NCI-H2171 treated with DMSO at 0.1 percent for 48 hours (cell line): ENCODE measurements around the gene DCAF17.
"Not testable (repeated sequence)": the region's sequence is repeated elsewhere in the genome, so short reads cannot be mapped to it uniquely, and the experiment has no call there.

Experiments used
- DNase-seq: peaks from one replicate; lab custom pipeline; 2025; lab: John Stamatoyannopoulos, UW

DCAF17 gene

DNA sequence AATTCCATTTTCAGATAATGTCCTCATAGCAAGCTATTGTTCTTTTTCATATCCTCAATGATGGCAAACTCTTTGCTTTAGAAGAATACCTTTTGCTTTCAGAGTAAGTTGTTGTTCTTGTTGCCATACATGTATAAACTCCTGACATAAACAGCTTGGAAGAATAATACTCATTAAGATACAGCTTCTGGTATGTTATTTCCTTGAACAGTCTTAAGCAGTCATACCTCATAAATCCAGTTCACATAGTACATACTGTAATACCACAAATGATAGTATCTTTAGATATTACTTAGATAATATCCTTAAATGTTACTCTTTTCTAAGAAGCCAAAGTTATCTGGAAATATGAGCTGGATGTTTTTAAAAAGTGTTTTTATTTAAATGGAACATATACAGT is 23.4 kb upstream of the DCAF17 start:
- DNase-seq, result no peak

DNA sequence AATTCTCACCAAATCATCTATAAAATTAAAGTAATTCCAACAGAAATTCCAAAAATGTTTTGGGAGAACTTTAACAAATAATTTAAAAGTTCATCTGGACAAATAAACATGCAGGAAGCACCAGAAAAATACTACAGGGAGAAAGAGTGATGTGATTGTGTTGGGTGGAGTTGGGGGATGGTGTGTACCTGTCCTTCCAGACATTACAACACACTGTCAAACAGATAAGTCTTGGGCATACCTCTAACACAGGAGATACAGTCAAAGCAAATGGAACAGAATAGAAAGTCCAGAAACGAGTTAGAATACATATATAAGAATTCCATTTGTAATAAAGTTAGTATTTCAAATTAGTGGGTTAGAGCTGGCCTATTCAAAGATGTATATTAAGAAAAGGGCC is 22.8 kb upstream of the DCAF17 start:
- no peak for DNase-seq

DNA sequence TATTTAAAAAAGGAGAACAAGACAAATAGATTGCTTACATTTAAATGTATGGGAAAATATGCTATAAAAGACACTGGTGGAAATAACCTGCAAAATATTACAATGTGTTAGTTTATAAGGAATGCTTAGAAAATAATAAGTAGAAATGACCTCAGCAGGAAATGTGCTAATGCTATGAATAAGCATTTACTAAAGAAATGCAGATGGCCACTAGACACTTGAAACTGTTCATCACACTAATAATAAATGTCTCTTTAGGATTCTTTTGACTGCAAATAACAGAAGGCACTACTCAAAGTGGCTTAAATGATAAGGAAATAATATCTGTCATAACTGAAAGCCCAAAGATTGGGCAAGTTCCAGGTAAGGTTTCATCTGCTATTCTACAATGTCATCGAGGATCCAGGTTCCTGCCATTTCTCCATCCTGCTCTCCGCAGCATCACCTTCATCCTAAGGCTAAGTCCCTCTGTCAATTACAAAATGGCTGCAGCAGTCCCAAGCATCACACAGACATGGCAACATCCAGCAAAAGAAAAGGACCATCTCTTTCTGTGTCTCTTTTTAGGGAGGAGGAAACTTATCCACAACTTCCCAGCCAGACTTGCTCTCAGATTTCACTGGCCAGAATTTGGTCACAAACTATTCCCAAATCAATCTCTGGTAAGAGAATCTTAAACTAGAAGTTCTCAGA is 22.1 kb upstream of the DCAF17 start:
- DNase-seq, result no peak

DNA sequence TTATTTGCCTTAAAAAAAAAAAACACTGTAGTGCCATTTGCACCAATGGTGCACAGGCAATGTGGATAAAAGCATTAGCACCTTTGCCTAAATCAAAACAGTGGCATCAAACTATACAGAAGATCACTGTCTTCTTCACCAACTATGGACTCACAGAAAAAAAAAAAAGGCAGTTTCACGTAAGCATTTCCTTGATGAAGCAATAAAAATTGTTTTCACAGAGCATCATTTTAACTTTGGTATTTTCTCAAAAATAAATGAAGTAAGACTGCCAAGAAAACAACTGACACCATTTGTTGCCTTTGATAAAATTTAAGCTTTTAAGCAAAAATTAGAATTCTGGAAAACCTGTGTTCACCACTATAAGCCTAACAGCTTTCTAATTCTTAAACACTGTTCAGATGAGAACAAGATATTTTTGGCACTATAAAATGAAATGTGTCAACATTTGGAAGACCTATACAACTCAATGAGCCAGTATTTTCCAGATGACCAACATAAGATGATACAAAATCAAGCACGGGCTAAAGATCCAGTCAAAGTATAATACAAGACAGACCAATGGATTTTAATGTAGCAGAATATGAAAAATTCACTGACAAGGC is 21.4 kb upstream of the DCAF17 start:
- DNase-seq, result no peak

DNA sequence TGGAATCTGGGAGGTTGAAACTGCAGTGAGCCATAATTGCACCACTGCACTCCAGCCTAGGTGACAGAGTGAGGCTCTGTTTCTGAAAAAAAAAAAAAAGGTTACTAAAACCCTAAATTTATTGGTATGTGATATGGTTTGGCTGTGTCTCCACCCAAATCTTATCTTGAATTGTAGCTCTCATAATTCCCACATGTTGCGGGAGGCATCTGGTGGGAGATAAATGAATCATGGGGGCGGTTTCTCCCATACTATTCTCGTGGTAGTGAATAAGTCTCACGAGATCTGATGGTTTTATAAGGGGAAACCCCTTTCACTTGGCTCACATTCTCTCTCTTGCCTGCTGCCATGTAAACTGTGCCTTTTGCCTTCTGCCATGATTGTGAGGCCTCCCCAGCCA is 19.4 kb upstream of the DCAF17 start:
- DNase-seq, result not testable (repeated sequence)

DNA sequence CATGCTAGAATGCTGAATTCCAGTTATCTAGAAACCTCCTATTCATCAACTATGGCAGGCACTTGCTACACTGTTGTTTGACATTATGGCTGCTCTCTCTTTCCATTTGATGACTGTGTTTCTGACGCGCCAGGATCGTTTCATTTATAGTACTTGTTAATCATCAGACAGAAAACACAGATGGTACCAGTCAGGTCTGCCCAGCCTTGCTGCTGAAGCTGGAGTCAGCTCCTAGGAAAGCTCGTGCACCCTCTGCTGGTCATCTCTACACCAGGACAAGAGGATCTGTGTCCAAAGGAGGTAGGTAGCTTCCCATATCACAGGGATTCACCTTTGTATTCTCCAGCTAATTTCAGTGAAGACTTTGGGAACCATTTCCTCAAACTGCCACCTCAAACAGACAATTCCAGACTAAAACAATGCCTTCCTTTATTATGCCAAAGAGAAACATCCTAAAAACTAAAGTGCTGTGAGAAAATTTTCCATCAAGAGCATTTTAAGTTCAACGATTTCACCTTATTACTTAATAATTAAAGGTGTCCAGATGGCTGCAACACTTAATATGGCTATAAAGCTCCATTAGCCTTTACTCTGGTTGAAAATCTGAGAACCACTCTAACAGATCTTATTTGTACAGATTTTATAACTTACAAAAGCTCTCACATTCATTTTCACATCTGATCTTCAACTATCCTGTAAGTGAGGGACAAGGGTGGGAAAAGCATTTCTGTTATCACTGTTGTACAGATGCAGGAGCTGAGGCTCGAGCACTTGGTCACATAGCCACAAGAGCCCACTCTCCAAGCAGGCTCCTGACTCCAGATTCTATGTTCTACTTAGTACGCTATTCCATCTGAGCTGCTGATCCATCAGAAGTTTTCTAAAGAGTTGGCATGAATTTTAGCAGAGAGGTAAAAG is 17.8 kb upstream of the DCAF17 start:
- peak; percentile 98 for DNase-seq

DNA sequence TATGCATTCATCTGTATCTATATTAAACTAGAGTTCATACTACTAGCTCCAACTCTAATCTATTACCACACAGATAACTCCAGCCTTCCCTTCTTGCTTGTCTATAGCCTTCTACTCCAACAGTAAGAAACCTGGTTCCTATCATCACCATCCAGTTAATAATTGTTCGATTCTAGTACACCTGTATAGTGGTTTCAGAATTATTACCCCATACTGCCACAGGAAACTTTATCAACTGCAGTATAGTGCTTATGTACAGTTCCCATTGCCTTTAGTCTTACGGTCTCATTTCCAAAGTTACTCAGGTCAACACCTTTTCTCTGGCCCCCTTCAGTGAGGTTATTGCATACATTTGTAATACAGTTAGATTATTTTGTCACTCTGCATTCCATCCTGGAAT is 14.7 kb upstream of the DCAF17 start:
- DNase-seq, result no peak

DNA sequence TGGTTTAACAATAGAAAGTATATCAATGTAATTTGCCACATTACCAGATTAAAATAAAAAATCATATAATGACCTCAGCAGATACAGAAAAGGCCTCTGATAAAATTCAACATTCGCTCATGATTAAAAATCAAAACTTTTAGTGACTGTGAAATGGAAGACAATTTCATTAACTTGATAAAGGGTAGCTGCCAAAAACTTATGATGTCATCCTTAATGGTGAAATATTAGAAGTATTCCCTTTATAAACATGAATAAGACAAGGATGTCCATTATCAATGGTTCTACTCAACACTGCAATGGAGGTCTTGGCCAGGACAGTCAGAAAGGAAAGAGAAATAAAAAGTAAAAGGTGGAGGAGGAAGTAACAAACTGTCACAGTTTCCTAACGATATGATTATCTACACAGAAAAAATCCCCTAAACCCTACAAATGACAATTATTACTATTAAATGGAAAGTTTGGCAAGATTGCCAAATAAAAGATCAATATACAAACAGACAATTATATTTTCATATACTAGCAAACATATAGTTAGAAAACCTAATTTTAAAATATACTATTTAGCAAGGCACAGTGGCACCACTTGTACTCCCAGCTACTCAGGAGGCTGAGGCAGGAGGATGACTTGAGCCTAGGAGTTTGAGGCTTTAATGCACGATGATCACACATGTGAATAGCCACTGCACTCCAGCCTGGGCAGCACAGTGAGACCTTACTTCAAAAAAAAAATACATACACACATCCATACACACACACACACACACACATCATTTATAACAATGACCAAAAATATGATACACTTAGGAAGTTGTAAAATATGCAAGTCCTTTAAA is 13.1 kb upstream of the DCAF17 start:
- DNase-seq, result no peak

DNA sequence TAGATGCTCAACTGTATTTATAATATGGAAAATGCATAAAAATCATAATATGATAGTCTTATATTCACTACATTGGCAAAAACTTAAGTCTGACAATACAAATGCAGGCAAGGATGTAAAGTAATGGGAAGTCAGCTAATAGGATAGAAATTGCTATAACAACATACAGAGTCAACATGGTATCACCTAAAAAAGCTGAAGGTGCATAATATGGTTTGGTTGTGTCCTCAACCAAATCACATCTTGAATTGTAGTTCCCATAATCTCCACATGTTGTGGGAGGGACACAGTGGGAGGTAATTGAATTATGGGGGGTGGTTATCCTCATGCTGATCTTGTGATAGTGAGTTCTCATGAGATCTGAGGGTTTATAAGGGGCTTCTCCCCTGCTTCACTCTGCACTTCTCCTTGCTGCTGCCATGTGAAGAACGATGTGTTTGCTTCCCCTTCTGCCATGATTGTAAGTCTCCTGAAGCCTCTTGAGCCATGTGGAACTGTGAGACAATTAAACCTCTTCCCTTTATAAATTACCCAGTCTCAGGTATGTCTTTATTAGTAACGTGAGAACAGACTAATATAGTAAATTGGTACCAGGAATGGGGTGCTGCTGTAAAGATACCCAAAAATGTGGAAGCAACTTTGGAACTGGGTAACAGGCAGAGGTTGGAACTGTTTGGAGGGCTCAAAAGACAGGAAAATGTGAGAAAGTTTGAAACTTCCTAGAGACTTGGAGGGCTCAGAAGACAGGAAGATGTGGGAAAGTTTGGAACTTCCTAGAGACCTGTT is 11.1 kb upstream of the DCAF17 start:
- DNase-seq, result not testable (repeated sequence)

DNA sequence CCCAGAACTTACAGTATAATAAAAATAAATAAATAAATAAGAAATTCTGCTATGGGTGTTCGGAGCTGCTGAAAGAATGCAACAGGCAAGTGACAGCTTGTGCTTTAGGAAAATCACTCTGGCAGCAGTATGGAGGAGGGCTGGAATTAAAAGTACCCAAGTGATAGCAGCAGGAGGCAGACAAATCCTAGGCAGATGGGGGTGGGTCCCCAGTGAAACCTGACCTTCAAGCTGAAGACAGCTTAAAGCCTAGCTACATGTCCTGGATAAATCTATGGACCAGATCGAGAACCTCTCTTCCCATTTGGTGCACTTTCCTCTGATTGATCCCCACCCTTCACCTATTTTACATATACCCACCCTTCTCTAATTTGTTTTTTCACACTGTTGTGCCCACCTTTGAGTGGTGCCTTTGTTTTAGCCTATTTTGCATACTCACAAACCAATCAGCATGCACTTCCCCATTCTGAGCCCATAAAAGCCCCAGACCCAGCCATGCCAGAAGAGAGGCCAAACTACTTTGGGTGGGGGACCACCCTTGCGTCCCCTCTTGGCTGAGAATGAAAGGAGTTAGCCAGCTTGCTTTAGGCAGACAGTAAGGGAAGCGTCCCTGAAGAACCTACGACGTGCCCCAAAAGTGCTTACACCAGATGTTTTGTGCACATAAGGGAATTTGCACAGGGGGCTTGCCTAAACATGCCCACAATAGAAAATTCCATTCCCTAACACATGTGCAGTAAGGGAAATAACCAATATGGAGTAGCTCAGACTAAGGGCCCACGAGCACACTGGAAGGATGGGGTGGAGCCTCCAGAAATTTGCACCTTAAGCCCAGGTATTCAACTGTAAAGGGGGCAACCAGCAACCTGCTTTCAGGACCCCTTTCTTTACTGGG is 3.3 kb upstream of the DCAF17 start:
- peak; percentile 42 for DNase-seq

DNA sequence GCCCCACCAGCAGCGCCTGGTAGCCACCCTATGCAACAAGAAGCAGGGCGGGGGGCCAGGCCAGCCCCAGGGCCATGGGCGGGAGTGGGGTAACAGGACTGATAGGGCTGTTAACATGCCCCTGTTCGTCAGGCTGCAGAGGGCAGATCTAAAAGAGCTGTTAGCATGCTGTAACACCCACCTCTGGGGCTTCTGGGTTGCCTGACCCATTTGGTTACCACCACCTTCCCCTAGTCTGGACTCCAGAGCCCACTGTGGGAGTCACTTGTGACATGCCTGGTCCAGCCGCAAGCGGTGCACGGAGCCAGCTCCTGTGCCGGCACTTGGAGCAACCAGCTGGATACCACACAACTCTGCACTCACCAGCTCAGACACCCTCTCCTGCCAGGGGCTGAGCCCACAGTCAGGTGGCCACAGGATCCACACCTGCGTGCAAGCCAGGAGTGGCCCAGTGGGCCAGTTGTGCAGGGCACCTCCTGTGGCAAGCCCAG is 2.3 kb upstream of the DCAF17 start:
- DNase-seq, result no peak

DNA sequence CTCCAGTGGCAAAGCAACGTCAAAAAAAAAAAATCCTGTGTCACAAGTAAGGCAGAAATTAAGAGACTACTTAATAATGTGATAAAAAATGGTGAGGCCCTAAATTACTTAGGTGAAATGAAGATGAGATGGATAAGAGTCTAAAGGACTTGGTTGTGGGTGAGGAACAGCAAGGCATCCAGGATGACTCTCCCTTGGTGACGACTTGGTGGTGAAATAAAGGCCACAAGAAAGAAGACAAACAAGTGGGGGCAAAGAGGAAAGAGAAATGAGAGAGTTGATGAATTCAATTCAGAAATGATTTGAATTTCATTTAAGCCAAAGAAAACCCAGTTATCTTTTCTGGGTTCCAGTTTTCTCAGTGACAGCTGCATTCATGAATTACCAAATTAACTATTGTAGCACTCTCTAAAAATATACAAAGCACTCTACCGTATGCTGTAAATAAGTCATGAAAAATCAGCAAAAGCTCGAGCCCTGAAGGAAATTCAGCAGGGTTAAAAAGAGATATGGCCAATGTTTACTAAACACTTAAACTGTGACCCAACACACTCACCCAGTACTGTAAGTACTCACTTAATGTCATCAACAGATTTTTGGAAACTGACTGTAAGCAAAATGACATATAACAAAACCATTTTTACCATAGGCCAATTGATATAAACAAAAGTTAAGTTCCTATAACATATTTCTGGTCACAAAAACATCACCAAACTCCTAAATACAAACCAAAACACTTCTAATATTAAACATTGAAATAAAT is 1.6 kb upstream of the DCAF17 start:
- DNase-seq, result no peak

DNA sequence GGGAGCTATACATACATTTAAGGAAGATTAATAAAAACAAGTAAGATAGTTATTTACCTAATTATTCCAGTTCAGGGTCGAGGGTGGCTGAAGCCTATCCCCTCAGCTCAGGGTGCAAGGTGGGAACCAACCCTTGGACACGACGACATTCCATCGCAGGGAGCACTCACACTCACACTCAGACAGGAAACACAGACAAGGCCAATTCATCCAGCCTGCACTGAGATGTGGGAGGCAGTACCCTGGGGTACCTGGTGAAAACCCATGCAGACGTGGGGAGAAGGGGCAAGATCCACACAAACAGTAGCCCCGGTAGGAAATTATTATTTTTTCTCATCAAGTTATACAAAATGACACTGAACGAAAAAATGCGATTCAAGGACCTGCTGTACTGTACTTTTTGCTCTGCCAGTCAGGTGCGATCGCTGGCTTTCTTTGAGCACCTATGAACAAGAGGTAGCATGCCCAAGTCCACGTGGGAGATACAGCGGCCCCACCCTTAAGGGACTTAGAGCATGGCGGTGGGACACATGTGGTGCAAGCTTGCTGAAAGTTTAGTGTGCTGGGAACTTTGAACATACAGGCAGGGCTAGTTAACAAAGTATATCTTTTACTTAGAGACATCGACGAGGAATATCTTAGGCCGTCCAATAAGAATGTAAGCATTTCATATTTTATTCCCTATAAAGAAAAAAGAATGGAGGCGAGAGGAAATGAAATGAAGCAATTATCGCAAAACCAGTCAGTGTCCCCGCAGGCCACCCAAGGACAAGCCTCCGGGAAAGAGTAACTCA is 860 bp upstream of the DCAF17 start:
- peak; percentile 84 for DNase-seq

DNA sequence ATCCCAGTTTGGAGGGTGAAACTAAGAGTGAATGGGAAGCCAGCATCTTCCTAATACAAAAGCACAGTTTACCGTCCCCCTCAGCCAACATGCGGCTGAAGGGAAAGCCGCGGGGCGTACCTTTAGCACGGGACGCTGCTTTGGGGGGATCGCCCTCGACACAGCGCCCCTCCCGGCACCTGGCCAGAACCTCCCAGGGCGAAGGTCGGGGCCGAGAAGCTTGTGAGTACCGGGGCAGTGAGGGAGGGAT is 338 bp upstream of the DCAF17 start, which contains the start of gene METTL8:
METTL8 (minus strand) TSS at position 228 of the 250 bp plus-strand sequence. CDS start 41,805 bp downstream, outside the sequence.
- no peak for DNase-seq

DNA sequence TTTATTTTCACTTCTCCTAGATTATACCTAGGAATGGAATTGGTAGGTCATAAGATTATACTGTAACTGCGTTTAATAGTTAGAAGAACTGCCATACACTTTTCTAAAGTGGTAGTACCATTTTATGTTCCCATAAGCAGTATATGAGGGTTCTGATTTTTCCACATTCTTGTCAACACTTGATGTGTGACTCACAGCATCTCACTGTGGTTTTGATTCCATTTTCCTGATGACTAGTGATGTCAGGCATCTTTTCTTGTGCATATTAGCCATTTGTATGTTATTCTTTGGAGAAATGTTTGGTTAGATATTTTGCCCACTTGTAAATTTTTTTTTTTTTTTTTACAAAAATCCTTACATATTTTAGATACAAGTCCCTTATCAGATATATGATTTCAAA is 2.3 kb downstream of the DCAF17 start:
- DNase-seq, result no peak

DNA sequence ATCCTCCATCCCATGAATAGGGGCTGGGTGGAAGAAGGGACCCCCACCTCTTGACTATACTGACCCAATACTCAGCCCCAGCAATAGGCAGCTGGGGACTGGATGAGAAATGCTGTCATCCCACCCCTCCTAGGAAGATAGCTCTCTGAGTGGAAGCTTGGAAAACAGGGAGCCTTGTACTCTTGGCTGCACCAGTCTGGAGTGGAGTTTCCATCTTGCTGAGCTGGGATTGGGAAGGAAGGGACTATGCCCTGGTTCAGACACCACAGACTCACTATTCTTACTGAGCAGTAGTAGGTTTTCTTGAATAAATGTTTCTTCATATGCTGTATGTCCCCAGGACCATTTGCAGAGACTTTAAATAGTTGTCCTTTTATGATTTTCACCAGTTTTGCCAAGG is 7.4 kb downstream of the DCAF17 start:
- DNase-seq, result no peak

DNA sequence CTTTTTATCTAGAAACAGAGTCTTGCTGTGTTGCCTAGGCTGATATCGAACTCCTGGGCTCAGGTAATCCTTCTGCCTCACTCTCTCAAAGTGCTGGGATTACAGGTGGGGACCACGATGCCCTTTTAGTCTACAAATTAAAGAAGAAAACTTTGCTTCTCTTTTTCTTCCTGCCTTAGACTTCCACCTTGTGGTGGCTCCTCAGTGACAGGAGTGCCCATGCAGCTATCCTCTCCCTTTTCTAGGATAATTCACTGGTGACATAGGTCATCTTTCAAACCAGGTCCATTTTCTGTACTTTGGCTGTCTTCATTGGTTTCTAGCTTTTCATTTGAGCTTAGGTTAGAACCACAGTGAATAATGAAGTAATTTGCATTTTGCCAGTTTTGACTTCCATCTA is 13.6 kb downstream of the DCAF17 start:
- no peak for DNase-seq

DNA sequence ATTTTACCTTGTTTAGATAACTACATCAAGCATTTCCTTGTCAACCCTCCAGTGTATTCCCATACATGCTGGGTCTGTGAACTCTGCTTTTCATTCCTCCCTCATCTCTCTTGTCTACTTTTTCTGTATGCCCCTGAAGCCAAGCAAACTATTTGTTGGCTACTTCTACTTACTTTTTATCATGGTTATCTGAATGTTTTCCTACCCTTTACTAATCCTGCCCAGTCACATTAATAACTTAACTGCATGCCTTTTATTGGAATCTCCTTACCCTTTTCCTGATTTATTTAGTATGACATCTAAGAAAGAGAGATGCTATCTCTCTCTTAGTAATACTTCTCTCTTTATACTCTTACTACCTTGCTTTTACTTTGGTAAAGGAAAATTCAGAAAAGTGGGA is 17.0 kb downstream of the DCAF17 start:
- no peak for DNase-seq

DNA sequence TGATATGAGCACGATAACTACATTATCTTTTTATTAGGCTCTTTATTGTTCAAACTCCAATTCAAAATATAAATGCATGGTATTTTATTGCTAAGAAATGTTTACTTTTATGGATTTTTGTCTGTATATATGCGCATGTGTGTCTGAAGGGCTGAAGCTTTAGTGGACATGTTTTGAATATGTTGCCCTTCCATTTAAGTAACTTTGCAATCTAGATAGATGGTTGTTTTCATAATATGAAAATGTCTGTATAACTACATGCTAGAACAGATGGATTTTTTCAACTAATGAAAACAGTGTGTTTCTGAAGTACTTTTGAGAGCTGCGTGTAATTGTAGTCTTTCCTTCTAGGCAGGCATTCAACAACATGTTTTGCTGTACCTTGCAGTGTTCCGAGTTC is 18.7 kb downstream of the DCAF17 start:
- DNase-seq, result no peak
